Liver (tissue), 9 donors: ENCODE results near the gene INPP4B. TPM values are rescaled to one million over a fixed set of nuclear protein-coding genes. Genes with fewer than 3 reads are reported as not detected.

ENCODE experiments used
- DNase-seq: peaks from one replicate; pipeline ENCODE4 v3.0.0-alpha.2; 2017; ENCODE audit warnings: low spot score
- H3K27ac ChIP-seq, 2 donors: one replicate each; pipeline ENCODE4 v1.7.0; 2013; ENCODE audit warnings: inconsistent platforms in 2 of 2, low read length in 2 of 2, control low read depth in 1 of 2, low read depth in 1 of 2, mild to moderate bottlenecking in 1 of 2
- H3K27me3 ChIP-seq, 4 donors: one replicate each; pipeline versions ENCODE4 v1.6.1 to v1.7.0; 2013; ENCODE audit warnings: low read length in 3 of 4, inconsistent platforms in 1 of 4, mild to moderate bottlenecking in 1 of 4, moderate library complexity in 1 of 4; ENCODE audit not compliant: control insufficient read depth in 4 of 4, insufficient read depth in 4 of 4
- H3K36me3 ChIP-seq, 4 donors: one replicate each; pipeline versions ENCODE4 v1.6.1 to v1.7.0; 2013; ENCODE audit warnings: low read length in 3 of 4, mild to moderate bottlenecking in 3 of 4, low read depth in 1 of 4, moderate library complexity in 1 of 4; ENCODE audit not compliant: control insufficient read depth in 4 of 4, insufficient read depth in 3 of 4
- H3K4me1 ChIP-seq, 4 donors: one replicate each; pipeline versions ENCODE4 v1.6.1 to v1.7.0; 2013; ENCODE audit warnings: low read length in 3 of 4, mild to moderate bottlenecking in 3 of 4, moderate library complexity in 1 of 4; ENCODE audit not compliant: control insufficient read depth in 4 of 4, insufficient read depth in 4 of 4
- H3K4me3 ChIP-seq, 3 donors: one replicate each; pipeline versions ENCODE4 v1.6.1 to v1.7.0; 2013; ENCODE audit warnings: low read length in 3 of 3, control low read depth in 1 of 3, low read depth in 1 of 3, mild to moderate bottlenecking in 1 of 3
- H3K9ac ChIP-seq, 2 donors: one replicate each; pipeline ENCODE4 v1.7.0; 2013; ENCODE audit warnings: low read length in 2 of 2, mild to moderate bottlenecking in 2 of 2, moderate library complexity in 2 of 2, control low read depth in 1 of 2, low read depth in 1 of 2
- H3K9me3 ChIP-seq, 4 donors: one replicate each; pipeline versions ENCODE4 v1.6.1 to v1.7.0; 2013; ENCODE audit warnings: low read length in 3 of 4; ENCODE audit not compliant: control insufficient read depth in 4 of 4
- CTCF ChIP-seq: fragments of 150-350 bp; IDR thresholded peaks from 2 replicates; pipeline ENCODE4 v1.5.1; 2017; ENCODE audit warnings: improper control_type of control experiment, low read depth, low read length; ENCODE audit not compliant: missing input control
- FOXA2 ChIP-seq: IDR thresholded peaks from 2 replicates; pipeline ENCODE4 v1.6.1; 2016; ENCODE audit warnings: antibody characterized with exemption
- GABPA ChIP-seq, 2 donors: IDR thresholded peaks in 1 of 2; conservative IDR thresholded peaks in 1 of 2; 2 replicates each; pipeline ENCODE4 v1.6.1; 2016; ENCODE audit warnings: antibody characterized with exemption in 2 of 2, mild to moderate bottlenecking in 1 of 2, moderate library complexity in 1 of 2
- HNF4G ChIP-seq: IDR thresholded peaks from 2 replicates; pipeline ENCODE4 v1.6.1; 2016; ENCODE audit warnings: antibody characterized with exemption
- JUND ChIP-seq, 2 donors: IDR thresholded peaks; 2 replicates each; pipeline ENCODE4 v1.6.1; 2016; ENCODE audit warnings: antibody characterized with exemption in 2 of 2
- MAX ChIP-seq: IDR thresholded peaks from 2 replicates; pipeline ENCODE4 v1.6.1; 2016; ENCODE audit warnings: antibody characterized with exemption
- NR2F2 ChIP-seq: IDR thresholded peaks from 2 replicates; pipeline ENCODE4 v1.6.1; 2016; ENCODE audit warnings: antibody characterized with exemption
- RAD21 ChIP-seq, 2 donors: IDR thresholded peaks; 2 replicates each; pipeline ENCODE4 v1.6.1; 2016; ENCODE audit warnings: antibody characterized with exemption in 2 of 2, mild to moderate bottlenecking in 2 of 2
- REST ChIP-seq: IDR thresholded peaks from 2 replicates; pipeline ENCODE4 v1.6.1; 2016; ENCODE audit warnings: antibody characterized with exemption, mild to moderate bottlenecking
- RXRA ChIP-seq, 2 donors: IDR thresholded peaks; 2 replicates each; pipeline ENCODE4 v1.6.1; 2017 to 2018; ENCODE audit warnings: antibody characterized with exemption in 2 of 2, mild to moderate bottlenecking in 1 of 2
- SP1 ChIP-seq: IDR thresholded peaks from 2 replicates; pipeline ENCODE4 v1.6.1; 2018; ENCODE audit warnings: antibody characterized with exemption, mild to moderate bottlenecking
- TAF1 ChIP-seq: conservative IDR thresholded peaks from 2 replicates; pipeline ENCODE4 v1.6.1; 2016; ENCODE audit warnings: antibody characterized with exemption, mild to moderate bottlenecking
- YY1 ChIP-seq: IDR thresholded peaks from 2 replicates; pipeline ENCODE4 v1.6.1; 2016; ENCODE audit warnings: antibody characterized with exemption, mild to moderate bottlenecking
- ZBTB33 ChIP-seq: IDR thresholded peaks from 2 replicates; pipeline ENCODE4 v1.6.1; 2016; ENCODE audit warnings: antibody characterized with exemption
- WGBS: extraction: QIAGEN DNeasy Blood & Tissue Kit; methylation state at CpG from one replicate; pipeline ENCODE4 v1.1.7; 2013; 5-methylcytosine and 5-hydroxymethylcytosine counted together
- polyA plus RNA-seq, 2 donors: library from polyadenylated mRNA; stranded (reverse) in 1 of 2; unstranded in 1 of 2; fragments of 200-250 nt in 1 of 2; fragments of >200 nt in 1 of 2; fragmentation: Nextera tagmentation in 1 of 2; extraction: Ambion mirVana in 1 of 2; gene quantifications; one replicate each; pipeline versions ENCODE4 v1.2.1 to v1.2.3, GENCODE V29; 2013 to 2015
- total RNA-seq, 2 donors: library from RNA; depleted of rRNA; stranded (reverse); fragments of >200 nt; gene quantifications; one replicate each; pipeline ENCODE4 v1.2.3, GENCODE V29; 2014
- donor health status: healthy.
- donor health status: healthy.
- donor health status: healthy.
- donor health status: healthy.
- donor health status: healthy.

INPP4B gene
- total and polyA plus RNA-seq, 4 donors, result 0.43 to 2.8 (median 1.6) TPM

- TF ChIP-seq REST, result no peak
- no peak for TF ChIP-seq GABPA (IDR thresholded peaks at IDR 0.05 in 1 of 2, conservative IDR thresholded peaks at IDR 0.05 in 1 of 2)
Observed at GRCh38 chr4:142707401-142707800, 138.7 kb downstream of the INPP4B start (continued).

GRCh38 chr4:142706381-142706780 lies 139.7 kb downstream of the INPP4B start:
- WGBS, result 72% methylated on average over 1 of the region's 1 CpG
- no peak for TF ChIP-seq TAF1
- TF ChIP-seq NR2F2, result no peak
- no peak for TF ChIP-seq YY1
- no peak for TF ChIP-seq RXRA (IDR thresholded peaks at IDR 0.05)
- TF ChIP-seq GABPA (IDR thresholded peaks at IDR 0.05 in 1 of 2, conservative IDR thresholded peaks at IDR 0.05 in 1 of 2), result no peak
- TF ChIP-seq CTCF, result no peak
- no peak for TF ChIP-seq HNF4G
- TF ChIP-seq ZBTB33, result no peak
- no peak for TF ChIP-seq MAX
- Histone ChIP-seq H3K9ac (no peak overlapping the region), H3K27ac (no peak overlapping the region), H3K36me3 (no peaks in the 10 kb centered on the region), H3K9me3 (peaks cover 0 to 1% (median 0%) of the 10 kb centered on the region in 4 donors), H3K27me3 (no peaks in the 10 kb centered on the region), H3K4me1 (no peaks in the 10 kb centered on the region), H3K4me3 (no peak overlapping the region)
- DNase-seq, result no peak

- Histone ChIP-seq H3K36me3 (no peaks in the 10 kb centered on the region), H3K4me1 (no peaks in the 10 kb centered on the region), H3K4me3 (no peak overlapping the region), H3K9ac (no peak overlapping the region), H3K9me3 (peaks cover 0 to 1% (median 0%) of the 10 kb centered on the region in 4 donors), H3K27me3 (no peaks in the 10 kb centered on the region), H3K27ac (no peak overlapping the region)
- WGBS, result 85% methylated on average over 1 of the region's 1 CpG
- TF ChIP-seq REST, result no peak
- TF ChIP-seq CTCF, result no peak
- no peak for TF ChIP-seq JUND (IDR thresholded peaks at IDR 0.05)
- no peak for TF ChIP-seq SP1
- no peak for TF ChIP-seq GABPA (IDR thresholded peaks at IDR 0.05 in 1 of 2, conservative IDR thresholded peaks at IDR 0.05 in 1 of 2)
- no peak for TF ChIP-seq FOXA2
- TF ChIP-seq RAD21 (IDR thresholded peaks at IDR 0.05), result no peak
- no peak for TF ChIP-seq TAF1
- DNase-seq, result no peak
Observed at GRCh38 chr4:142705820-142706219, 140.3 kb downstream of the INPP4B start.
